H1 (cell line): ENCODE measurements around the gene NDRG4.

Experiments used
- CTCF ChIP-seq, 3 experiments: IDR thresholded peaks; 1 replicate in 2 of 3; 2 replicates in 1 of 3; pipeline versions ENCODE4 v1.5.1 to v1.6.1; 2011; ENCODE audit warnings: low read length in 3 of 3, mild to moderate bottlenecking in 3 of 3, inconsistent platforms in 2 of 3, low read depth in 1 of 3, moderate library complexity in 1 of 3; ENCODE audit not compliant: insufficient read depth in 1 of 3; ENCODE audit errors: control extremely low read depth in 1 of 3
- JUN ChIP-seq: IDR thresholded peaks from 2 replicates; pipeline ENCODE4 v1.6.1; 2011; ENCODE audit warnings: low read depth, mild to moderate bottlenecking, improper control_type of control experiment, low read length
- NRF1 ChIP-seq: IDR thresholded peaks from 2 replicates; pipeline ENCODE4 v1.6.1; 2011; ENCODE audit warnings: mild to moderate bottlenecking, low read depth, low read length, improper control_type of control experiment
- SP4 ChIP-seq: IDR thresholded peaks from 2 replicates; pipeline ENCODE4 v1.6.1; 2012; ENCODE audit warnings: low read length, inconsistent platforms
- TAF1 ChIP-seq: IDR thresholded peaks from 2 replicates; pipeline ENCODE4 v1.6.1; 2011; ENCODE audit warnings: mild to moderate bottlenecking, low read depth, low read length

GRCh38 chr16:58456193-58456592 lies 43.8 kb upstream of the NDRG4 start:
- TF ChIP-seq JUN: no peak
- no peak for TF ChIP-seq CTCF (IDR thresholded peaks at IDR 0.05; ENCODE audit: control extremely low read depth in 1 of 3, insufficient read depth in 1 of 3, low read depth in 1 of 3, low read length in 3 of 3)
- no peak for TF ChIP-seq NRF1
- no peak for TF ChIP-seq TAF1
- no peak for TF ChIP-seq SP4
